GM23248 (cell line): ENCODE results near the gene PJA1.

Experiments
- EZH2 ChIP-seq: fragments of 200-600 bp; sonication (generic); IDR thresholded peaks from 2 replicates; pipeline ENCODE4 v1.6.1; 2018; ENCODE audit warnings: antibody characterized with exemption, mild to moderate bottlenecking; ENCODE audit not compliant: insufficient read depth, poor library complexity, severe bottlenecking
- EZH2phosphoT487 ChIP-seq: fragments of 200-600 bp; sonication (generic); IDR thresholded peaks from 2 replicates; pipeline ENCODE4 v1.6.1; 2018; ENCODE audit warnings: antibody characterized with exemption, moderate library complexity, mild to moderate bottlenecking, low read depth; ENCODE audit not compliant: insufficient read depth

- TF ChIP-seq EZH2 (no peak), EZH2phosphoT487 (no peak)
Observed at GRCh38 chrX:69163936-69164741, 1.1 kb downstream of the PJA1 start.
